Activated T-helper 1 cell treated with anti-CD3 and anti-CD28 coated beads, Interleukin-2, amount 50 U/mL, for 16 hours (primary cell): ENCODE results near the gene NBDY.
"Not testable (repeated sequence)": the region's sequence is repeated elsewhere in the genome, so short reads cannot be mapped to it uniquely, and the experiment has no call there.

Source experiments
- DNase-seq, 2 donors: peaks; one replicate each; pipeline ENCODE4 v3.0.0-alpha.2; 2020; ENCODE audit warnings: low read depth in 1 of 2, low spot score in 1 of 2

Gene NBDY

DNA sequence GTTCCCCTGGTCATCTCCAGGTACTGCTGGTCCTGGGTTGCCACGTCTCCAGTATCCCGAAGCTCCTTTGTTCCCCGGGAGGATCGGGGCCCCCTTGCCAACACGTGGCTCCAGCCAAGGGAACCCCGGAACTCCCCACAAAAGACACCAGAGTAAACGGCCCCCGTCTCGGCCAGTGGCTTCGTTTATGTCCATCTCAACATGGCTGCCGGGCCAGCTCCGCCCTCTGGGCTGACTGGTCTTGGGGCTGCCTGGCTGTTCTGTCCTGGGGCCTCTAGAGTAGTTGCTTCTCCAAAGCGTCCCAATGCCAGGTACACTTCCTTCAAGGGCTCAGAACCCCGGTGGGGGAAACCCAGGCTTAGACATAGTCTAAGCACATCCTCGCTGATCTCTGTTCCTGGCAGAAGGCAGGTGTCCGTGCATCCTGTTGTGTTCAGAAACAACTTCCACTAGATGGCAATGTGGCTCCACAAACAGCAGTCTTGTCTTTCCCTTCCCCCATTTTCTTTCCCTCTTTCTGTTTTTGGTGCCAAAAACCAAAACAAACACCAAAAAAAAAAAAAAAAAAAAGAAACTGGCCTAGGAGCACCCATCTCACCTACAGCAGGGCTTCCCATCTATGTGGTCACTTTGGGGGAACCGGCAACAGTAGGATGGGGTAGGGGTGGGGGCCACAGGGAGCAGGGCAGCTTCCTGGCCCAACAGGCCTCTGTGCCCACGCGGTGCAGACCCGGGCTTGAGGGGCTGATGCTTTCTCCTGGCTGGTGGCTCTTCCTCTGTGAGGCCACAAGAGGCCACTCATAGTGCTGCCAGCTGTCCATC is 35.3 kb downstream of the NBDY start:
- DNase-seq, result peak; percentile 10 to 73

DNA sequence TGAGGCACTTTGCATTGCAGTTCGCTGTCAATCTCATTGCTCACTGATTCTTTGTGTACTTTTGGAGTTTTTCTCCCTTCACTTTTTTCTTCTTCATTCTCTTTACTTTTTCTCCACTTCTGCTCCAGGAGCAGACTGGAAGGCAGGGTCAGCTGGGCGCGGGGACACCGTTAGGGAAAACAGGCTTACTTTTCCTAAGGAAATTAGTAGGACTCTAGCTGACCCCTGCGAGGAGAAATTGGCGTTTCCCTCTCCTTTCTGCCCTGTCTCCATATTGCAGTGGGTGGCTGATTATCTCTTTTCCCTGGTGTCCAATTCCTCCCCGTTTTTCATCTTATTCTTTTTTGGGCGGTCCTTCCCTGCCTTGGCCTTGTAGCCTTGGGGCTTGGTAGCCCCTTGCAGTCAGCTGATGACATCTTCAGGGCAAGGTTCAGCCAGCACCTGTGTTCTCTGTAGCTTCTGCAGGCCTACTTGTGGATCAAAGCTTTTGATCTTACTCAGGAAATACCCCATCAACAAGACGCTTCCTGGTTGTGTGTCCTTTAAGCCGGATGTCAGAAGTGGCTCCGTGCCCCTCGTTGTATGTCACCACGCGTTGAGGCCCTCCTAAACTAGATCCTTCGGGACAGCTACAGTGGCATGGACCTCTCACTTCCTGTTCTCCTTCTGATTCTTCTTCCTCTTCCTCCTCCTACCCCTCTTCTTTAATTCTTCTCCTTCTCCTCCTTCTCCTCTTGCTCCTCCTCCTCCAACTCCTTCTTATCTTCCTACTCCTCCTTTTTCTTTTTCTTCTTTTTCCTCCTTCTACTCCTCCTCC is 36.1 kb downstream of the NBDY start:
- DNase-seq, result no peak

DNA sequence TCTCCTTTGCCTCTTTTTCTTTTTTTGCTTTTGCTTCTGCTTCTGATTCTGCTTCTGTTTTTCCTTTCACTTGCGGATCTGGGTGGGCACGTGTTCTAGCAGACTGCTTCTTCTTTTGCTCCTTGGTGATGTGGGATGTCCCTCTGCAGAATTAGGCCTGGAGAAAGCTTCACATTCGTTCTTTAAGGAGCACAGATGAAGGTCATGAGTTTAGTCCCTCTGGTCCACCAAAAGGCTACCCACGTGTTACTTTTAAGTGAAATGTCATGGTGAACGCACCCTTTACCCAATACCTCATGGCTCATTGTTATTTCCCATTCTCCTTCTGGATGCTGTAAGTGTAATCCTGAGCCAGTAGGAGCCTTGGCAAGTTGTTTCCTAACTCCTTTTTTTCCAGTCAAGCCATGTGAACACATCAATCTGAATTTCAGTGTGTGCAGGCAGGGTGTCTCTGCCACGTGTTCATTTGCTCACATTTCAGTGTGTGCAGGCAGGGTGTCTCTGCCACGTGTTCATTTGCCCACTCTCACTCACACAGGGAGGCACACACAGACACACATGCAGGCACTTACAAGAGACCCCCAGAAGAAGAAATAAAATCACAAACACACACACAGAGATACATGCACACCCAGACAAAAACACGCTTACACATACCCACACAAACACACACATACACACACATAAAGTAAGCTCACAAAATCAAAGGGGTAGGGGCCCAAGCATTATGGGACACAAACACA is 36.9 kb downstream of the NBDY start:
- no peak for DNase-seq

DNA sequence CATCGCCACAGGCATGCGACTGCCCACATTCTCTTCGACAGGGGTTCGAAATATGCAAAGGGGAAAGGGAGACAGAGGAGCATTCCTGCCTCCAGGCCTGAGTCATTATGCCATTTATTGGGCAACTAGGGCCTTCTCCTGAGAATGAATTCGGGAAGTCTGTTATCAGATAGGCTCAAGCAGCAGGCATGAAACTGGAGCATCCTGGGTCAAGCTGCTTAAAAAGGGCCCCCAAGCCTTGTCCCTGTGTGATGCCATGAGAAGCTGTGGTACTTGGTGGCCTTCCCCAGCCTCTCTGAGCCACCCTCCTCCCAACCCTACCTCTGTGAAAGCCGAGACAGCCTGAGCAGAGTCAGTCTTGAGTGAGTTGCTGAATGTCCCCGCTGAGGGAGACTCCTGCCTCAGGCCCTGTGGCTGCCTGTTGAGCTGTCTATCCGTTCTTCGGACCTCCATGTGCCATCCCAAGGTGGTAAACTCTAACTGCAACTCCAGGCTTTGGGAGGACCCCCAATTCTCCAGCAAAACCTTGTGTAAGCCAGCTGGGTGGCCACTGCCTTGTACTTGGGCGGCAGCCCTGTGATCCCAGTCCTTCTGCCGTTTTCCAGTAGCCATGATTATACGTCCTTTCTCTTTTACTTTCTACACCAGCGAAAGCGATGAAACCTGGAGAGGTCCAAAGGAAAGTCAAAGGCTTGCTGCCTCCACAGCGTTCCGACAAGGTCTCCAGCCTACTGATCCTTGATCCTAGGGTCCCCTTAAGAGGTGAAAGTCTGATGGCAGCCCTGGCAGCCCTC is 37.7 kb downstream of the NBDY start:
- no peak for DNase-seq

DNA sequence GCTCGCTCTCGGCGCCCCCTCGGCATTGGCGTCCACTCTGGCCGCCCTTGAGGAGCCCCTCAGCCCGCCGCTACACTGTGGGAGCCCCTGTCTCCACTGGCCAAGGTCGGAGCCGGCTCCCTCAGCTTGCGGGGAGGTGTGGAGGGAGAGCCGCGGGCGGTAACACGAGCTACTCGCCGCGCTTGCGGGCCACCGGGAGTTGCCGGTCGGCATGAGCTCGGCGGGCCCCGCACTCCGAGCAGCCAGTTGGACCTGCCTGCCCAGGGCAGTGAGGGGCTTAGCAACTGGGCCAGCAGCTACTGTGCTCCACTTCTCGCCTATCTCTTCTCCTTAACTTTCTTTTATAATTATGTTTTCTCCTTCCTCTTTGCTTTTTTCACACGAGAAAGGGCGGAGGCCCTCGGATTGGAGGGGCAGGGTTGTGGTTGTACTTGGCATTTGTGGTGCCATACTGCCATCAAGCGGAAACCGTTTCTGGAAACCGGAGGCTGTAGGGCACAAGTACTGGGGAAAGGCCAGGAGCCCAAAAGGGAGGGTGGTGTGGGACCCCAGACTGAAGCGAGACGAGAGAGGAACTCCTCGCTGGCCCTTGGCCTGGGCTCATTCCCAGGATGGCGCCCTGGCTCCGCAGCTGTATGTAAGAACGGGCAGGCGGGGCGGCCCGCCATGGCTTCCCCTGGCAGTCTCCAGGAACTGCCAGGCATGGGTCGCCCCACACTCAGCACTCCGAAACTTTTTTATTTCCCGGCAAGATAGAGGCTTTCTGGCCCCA is 38.5 kb downstream of the NBDY start:
- DNase-seq, result not testable (repeated sequence)

DNA sequence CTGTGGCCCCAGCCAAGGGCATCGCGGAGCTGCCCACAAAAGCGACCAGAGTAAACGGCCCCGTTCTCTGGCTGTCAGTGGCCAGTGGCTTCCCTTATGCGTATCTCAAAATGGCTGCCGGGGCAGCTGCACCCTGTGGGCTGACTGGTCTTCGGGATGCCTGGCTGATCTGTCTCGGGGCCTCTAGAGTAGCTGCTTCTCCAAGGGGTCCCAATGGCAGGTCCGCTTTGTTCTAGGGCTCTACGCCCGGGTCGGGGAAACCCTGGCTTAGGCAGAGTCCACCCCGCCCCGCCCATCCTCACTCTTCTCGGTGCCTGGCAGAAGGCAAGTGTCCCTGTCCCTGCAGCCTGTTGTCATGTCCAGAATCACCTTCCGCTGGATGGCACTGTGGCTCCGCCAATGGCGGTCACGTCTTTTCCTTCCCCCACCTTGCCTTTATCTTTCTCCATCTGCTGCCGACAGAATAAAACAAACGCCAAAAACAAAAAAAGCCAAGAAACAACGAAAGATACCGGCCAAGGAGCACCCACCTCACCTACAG is 39.1 kb downstream of the NBDY start:
- DNase-seq, result not testable (repeated sequence)

DNA sequence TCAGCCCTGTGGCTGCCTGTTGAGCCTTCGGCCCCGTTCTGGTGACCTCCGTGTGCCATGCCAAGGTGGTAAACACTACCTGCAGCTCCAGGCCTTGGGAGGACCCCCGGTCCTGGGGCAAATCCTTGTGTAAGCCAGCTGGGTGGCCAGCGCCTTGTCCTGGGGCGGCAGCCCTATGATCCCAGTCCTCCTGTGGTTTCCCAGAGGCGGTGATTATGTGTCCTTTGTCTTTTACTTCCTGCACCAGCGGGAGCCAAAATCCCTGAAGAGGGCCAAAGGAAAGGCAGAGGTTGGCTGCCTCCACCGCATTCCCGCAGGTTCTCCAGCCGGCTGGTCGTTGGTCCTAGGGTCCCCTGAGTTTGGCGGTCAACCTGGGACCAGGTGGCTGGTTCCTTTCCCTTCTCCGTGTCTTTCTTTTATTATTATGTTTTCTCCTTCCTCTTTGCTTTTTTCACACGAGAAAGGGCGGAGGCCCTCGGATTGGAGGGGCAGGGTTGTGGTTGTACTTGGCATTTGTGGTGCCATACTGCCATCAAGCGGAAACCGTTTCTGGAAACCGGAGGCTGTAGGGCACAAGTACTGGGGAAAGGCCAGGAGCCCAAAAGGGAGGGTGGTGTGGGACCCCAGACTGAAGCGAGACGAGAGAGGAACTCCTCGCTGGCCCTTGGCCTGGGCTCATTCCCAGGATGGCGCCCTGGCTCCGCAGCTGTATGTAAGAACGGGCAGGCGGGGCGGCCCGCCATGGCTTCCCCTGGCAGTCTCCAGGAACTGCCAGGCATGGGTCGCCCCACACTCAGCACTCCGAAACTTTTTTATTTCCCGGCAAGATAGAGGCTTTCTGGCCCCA is 43.9 kb downstream of the NBDY start:
- not testable (repeated sequence) for DNase-seq

DNA sequence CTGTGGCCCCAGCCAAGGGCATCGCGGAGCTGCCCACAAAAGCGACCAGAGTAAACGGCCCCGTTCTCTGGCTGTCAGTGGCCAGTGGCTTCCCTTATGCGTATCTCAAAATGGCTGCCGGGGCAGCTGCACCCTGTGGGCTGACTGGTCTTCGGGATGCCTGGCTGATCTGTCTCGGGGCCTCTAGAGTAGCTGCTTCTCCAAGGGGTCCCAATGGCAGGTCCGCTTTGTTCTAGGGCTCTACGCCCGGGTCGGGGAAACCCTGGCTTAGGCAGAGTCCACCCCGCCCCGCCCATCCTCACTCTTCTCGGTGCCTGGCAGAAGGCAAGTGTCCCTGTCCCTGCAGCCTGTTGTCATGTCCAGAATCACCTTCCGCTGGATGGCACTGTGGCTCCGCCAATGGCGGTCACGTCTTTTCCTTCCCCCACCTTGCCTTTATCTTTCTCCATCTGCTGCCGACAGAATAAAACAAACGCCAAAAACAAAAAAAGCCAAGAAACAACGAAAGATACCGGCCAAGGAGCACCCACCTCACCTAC is 44.5 kb downstream of the NBDY start:
- not testable (repeated sequence) for DNase-seq

DNA sequence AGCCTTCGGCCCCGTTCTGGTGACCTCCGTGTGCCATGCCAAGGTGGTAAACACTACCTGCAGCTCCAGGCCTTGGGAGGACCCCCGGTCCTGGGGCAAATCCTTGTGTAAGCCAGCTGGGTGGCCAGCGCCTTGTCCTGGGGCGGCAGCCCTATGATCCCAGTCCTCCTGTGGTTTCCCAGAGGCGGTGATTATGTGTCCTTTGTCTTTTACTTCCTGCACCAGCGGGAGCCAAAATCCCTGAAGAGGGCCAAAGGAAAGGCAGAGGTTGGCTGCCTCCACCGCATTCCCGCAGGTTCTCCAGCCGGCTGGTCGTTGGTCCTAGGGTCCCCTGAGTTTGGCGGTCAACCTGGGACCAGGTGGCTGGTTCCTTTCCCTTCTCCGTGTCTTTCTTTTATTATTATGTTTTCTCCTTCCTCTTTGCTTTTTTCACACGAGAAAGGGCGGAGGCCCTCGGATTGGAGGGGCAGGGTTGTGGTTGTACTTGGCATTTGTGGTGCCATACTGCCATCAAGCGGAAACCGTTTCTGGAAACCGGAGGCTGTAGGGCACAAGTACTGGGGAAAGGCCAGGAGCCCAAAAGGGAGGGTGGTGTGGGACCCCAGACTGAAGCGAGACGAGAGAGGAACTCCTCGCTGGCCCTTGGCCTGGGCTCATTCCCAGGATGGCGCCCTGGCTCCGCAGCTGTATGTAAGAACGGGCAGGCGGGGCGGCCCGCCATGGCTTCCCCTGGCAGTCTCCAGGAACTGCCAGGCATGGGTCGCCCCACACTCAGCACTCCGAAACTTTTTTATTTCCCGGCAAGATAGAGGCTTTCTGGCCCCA is 49.3 kb downstream of the NBDY start:
- not testable (repeated sequence) for DNase-seq

DNA sequence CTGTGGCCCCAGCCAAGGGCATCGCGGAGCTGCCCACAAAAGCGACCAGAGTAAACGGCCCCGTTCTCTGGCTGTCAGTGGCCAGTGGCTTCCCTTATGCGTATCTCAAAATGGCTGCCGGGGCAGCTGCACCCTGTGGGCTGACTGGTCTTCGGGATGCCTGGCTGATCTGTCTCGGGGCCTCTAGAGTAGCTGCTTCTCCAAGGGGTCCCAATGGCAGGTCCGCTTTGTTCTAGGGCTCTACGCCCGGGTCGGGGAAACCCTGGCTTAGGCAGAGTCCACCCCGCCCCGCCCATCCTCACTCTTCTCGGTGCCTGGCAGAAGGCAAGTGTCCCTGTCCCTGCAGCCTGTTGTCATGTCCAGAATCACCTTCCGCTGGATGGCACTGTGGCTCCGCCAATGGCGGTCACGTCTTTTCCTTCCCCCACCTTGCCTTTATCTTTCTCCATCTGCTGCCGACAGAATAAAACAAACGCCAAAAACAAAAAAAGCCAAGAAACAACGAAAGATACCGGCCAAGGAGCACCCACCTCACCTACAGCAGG is 50.0 kb downstream of the NBDY start:
- DNase-seq, result not testable (repeated sequence)

DNA sequence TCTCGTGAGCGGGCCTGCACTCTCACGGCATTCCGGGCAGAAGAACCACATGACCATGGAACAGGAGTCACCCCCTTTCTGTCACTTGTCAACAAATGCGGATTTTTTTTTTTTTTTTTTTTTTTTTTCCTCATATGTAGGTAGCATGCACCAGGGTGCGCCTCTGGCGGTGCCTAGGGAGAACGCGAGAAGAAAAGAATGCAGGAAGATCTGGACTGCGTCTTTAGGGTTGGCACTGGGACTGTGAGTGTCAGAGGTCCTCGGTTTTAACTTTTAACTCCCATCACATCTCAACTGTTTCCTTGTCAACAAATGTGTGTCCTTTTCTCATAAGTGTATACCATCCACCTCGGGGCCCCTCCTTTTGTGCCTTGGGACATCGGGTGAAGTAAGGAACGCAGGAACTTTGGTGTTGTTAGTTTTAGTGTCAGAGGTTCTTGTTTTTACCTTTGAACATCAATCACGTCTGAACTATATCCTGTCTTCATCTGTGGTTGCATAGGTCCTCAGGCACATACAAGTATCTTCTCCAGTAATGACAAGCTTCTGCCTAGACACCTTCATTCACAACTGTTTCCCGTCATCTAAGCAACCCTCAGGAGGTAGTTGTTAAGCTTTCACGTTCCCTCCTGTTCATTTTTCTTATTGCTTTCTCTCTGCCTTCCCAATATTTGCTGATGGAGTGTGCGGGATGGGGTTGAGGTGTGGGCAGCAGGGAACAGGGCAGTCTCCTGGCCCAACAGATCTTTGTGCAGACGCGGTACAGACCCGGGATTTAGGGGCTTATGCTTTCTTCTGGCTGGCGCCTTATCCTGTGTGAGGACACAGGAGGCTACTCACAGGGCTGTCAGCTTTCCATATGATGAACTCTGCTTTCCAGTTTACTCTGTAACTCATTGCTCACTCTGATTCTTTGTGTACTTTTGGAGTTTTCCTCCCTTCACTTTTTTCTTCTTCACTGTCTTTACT is 51.9 kb downstream of the NBDY start:
- not testable (repeated sequence) for DNase-seq

DNA sequence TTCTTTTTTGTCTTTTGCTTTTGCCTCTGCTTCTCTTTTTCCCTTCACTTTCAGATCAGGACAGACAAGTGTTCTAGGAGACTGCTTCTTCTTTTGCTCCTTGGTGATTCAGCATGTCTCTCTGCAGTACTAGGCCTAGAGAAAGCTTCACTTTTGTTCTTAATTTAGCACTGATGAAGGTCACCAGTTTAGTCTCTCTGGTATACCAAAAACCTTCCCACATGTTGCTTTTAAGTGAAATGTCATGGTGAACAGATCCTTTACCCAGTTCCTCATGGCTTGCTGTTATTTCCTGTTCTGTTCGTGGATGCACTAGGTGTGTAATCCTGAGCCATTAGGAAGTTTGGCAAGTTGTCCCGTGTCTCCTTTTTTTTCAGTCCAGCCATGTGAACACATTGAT is 53.3 kb downstream of the NBDY start:
- no peak for DNase-seq

DNA sequence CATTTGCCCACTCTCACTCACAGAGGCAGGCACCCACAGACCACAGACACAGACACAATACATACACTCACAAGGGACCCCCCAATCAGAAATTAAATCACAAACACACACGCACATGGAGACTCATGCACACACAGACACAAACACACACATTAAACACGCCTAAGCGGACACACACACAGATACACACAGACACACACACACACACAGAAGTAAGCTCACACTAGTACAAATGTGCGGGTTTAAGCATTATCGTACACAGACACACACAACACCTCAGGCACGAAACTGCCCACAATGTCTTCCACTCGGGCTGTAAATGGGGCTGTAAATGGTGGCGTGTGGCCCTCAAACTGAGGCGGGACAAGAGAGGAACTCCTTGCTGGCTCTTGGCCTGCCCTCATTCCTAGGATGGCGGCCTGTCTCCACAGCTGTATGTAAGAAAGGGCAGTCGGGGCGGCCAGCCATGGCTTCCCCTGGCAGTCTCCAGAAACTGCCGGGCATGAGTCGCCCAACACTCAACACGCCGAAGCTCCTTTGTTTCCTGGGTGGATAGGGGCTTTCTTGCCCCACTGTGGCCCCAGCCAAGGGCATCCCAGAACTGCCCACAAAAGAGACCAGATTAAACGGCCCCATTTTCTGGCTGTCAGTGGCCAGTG is 53.9 kb downstream of the NBDY start:
- DNase-seq, result no peak

DNA sequence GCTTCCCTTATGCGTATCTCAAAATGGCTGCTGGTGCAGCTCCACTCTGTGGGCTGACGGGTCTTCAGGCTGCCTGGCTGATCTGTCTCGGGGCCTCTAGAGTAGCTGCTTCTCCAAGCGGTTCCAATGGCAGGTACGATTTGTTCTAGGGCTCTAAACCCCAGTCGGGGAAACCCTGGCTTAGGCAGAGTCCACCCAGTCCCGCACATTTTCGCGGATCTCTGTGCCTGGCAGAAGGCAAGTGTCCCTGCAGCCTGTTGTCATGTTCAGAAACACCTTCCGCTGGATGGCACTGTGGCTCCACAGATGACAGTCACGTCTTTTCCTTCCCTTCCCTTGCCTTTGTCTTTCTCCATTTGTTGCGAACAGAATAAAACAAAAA is 54.4 kb downstream of the NBDY start:
- peak in 1 of 2 donors; percentile 62 for DNase-seq

DNA sequence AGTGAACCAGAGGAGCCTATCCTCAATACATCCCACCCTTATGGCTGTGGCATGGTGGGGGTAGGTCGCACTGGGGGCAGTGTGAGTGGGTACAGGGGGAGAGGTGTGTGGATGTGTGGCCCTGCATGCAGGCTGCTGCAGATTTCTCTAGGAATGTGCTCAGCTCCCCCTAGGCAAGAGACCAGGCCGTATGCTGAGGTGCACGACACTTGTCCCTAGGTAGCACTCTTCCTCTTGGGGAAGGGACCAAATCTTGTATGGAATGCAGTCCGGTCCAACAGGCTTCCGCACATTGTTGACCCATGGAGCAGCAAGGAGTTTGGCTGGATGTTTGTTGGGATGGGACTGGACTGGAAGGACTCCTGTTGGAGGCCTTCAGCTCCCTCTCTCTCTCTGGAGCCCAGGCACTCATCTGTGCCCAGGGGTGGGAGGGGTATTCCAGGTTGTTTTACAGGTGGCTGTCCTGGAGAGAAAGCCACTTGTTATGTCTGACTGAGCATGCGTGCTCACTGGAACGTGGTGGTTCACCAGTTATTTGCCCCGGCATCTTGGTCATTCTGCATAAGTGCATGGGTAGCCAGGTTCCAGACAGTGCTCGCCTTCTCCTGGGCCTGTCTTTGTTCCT is 55.1 kb downstream of the NBDY start:
- DNase-seq, result no peak
